GM18511 (cell line): ENCODE measurements around the gene RPS6KA4.
"Not testable (repeated sequence)": the region's sequence is repeated elsewhere in the genome, so short reads cannot be mapped to it uniquely, and the experiment has no call there.

Source experiments
- ATAC-seq: cut with Tn5 transposase; IDR thresholded peaks from one replicate; pipeline ENCODE4 v1.9.1; 2021; ENCODE audit warnings: mild to moderate bottlenecking, moderate library complexity; ENCODE audit not compliant: unreplicated experiment

The RPS6KA4 gene

GRCh38 chr11:64413417-64413816 lies 54.5 kb downstream of the RPS6KA4 start:
- ATAC-seq, result no peak

DNA sequence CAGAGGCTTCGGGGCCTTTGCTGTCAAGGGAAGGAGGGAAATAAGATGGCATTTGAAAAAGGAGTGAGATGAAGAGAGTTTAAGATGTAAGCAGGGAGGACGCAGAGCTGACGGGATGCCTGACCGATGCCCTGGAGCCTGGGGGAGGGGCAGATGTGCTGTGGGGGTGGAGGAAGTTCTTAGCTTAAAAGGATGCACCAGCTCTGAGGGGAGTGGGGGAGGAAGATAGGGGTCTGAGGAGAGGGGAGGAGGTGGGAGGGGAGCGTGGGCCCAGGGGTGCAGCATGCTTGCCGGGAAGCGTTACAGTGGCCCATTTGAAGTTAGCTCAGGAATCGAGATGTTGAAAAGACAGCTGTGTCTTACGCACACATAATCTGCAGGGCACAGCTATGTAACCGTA lies 56.3 kb downstream of the RPS6KA4 start:
- no peak for ATAC-seq

DNA sequence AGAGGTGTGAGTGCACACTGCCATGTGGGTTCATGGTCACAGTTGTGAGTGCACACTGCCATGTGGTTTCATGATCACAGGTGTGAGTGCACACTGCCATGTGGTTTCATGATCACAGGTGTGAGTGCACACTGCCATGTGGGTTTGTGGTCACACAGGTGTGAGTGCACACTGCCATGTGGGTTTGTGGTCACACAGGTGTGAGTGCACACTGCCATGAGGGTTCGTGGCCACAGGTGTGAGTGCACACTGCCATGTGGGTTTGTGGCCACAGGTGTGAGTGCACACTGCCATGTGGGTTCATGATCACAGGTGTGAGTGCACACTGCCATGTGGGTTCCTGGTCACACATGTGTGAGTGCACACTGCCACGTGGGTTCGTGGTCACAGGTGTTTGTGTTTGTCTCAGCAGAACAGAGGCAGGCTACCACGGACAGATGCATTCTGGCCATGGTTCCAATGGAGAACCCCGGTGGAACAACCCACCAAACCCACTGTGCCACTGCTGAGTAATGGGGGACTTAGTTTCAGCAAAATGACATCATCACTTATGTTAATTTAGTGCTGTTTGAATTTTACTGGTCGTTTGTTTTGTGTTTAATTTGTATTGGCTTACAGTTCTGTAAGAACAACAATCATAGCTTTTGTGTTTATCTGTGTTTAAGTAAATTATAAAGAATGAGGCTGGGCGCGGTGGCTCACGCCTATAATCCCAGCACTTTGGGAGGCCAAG lies 57.2 kb downstream of the RPS6KA4 start:
- no peak for ATAC-seq

- ATAC-seq, result not testable (repeated sequence)
Observed at GRCh38 chr11:64418233-64418632, 59.3 kb downstream of the RPS6KA4 start.

DNA sequence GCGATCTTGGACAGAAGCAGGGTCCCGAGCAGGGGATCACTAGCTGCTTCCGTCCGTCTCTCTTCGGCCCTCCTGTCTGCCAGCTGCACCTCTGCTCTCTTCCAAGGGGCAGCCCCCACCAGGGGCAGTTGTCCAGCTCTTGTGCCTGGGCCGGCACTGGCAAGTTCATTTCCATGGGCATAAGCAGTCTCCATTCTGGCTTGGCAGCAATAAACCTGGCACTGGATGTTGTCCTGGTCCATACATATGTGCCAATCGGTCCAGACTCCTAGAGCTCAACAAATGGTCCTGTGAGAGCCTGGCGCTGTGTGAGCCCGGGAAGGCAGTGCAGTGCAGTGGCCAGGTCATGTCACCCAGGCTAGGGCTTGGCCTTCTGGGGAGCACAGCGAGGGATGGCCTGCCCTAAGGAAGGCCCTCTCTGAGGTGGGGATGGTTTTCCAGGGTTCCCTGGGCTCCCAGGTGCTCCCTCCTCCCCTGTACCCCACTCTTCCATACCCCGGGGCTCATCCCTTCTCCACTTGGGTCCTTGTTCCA lies 60.4 kb downstream of the RPS6KA4 start:
- no peak for ATAC-seq

DNA sequence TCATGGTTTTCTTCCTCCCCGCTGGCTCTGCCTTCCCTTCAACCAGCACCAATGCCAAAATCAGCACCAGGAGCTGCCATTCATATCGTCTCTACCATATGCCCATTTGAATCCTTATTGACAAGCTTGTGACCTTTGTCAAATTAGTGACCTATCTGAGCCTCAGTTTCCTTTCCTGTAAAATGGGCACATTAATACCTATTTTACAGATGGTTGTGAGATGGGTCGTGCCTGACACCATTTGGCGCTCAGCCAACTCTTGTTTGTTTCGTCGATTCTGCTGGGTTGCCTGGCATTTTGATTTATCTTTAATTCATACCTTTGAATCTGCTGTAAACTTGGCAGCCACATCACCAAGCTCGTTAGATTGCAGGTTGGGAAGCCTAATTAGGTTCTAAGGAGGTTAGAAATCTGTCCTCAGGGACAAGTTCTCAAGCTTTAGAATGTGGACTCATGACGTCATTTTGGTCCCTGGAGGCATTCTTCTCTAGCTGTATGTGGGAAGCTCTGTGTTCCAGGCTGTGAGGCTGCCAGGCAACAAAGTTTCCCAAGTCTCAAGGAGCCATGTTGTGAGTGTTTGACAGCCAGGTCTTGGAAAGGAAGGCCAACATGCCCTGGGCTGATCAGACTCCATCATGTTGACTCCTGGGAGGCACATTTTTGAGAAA lies 61.0 kb downstream of the RPS6KA4 start:
- no peak for ATAC-seq
